BLaER1 (cell line): ENCODE results near the gene MCU.

Source experiments
- H3K27ac ChIP-seq: shearing (Covaris generic); formaldehyde crosslinking; 2 replicates; pipeline ENCODE4 v1.8.1; 2022
- H3K27me3 ChIP-seq: shearing (Covaris generic); formaldehyde crosslinking; 2 replicates; pipeline ENCODE4 v1.8.1; 2022
- H3K36me3 ChIP-seq: shearing (Covaris generic); formaldehyde crosslinking; 2 replicates; pipeline ENCODE4 v1.8.1; 2022
- H3K4me1 ChIP-seq: shearing (Covaris generic); formaldehyde crosslinking; 2 replicates; pipeline ENCODE4 v1.8.1; 2022
- H3K4me2 ChIP-seq: shearing (Covaris generic); formaldehyde crosslinking; 2 replicates; pipeline ENCODE4 v1.8.1; 2022
- H3K4me3 ChIP-seq: shearing (Covaris generic); formaldehyde crosslinking; 2 replicates; pipeline ENCODE4 v1.8.1; 2022
- H3K9ac ChIP-seq: shearing (Covaris generic); formaldehyde crosslinking; 2 replicates; pipeline ENCODE4 v1.8.1; 2022
- H3K9me3 ChIP-seq: shearing (Covaris generic); formaldehyde crosslinking; 2 replicates; pipeline ENCODE4 v1.8.1; 2022
- H4K20me1 ChIP-seq: shearing (Covaris generic); formaldehyde crosslinking; 2 replicates; pipeline ENCODE4 v1.8.1; 2022
- Cebpa-rat ChIP-seq: shearing (Covaris generic); IDR thresholded peaks from 2 replicates; pipeline ENCODE4 v1.8.1; 2022

MCU gene

DNA sequence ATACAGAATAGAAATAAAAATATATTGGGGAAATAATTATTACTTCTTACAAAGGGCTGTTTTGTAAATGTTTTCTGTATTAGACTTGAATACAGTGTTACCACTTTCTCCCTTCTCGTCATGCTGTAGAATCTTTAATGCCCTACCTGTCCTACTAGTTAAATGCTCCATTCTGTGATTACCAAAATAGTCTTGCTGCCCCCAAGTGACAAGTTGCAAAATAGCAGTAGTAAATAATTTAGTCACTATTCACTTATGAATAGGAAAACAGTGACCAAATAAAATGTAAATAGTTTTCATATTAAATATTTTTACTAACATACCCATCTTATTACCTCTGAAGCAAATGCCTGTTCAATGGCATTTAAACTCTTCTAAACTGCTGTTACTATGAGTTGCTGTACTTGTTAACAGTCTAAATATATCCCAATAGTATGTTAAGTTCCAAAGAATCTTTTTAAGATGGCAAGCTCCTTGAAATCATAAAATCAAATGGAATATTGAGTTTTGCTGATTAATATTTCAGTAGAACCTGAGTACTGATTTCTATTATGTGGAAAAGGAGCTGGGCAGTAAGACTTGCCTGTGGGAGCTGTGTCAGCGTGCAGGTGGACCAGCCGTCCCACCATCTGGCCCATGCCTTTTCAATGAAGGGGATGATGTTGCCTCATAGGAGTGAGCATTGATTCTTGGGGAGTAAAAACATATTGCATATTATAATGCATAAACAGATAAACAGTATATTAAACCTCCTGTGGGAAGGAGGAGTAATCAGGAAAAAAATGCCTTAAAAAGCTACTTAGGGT is 183.5 kb downstream of the MCU start:
- Histone ChIP-seq H3K9ac (no peak overlapping the region), H3K4me3 (no peak overlapping the region), H3K36me3 (peaks cover 52% of the 10 kb centered on the region), H3K9me3 (peaks cover 21% of the 10 kb centered on the region), H3K4me1 (no peaks in the 10 kb centered on the region), H4K20me1 (no peaks in the 10 kb centered on the region), H3K27ac (no peak overlapping the region), H3K27me3 (no peaks in the 10 kb centered on the region), H3K4me2 (no peak overlapping the region)
- no peak for TF ChIP-seq Cebpa-rat

DNA sequence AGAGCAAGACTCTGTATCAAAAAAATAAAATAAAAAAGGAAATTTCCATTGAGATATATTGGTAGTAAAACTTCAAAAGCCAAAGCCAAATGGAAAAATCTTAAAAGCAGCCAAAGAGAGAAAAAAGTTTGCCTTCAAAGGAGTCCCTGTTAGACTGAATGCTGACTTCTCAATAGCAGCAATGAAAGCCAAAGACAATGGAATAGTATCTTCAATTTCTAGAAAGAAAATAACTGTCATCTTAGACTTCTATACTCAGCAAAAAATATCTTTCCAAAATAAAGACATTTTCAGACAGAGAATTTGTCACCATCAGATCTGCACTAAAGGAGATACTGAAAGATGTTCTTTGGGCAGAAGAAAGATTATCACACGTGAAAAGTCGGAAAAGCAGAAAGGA is 187.3 kb downstream of the MCU start:
- no peaks in the 10 kb centered on the region for H3K27me3 ChIP-seq
- no peak for TF ChIP-seq Cebpa-rat
- no peak overlapping the region for H3K4me2 ChIP-seq
- no peak overlapping the region for H3K9ac ChIP-seq
- H3K4me1 ChIP-seq: peaks cover 2% of the 10 kb centered on the region; the same call in 1 of the 2 replicates
- no peak overlapping the region for H3K27ac ChIP-seq
- H3K9me3 ChIP-seq: peaks cover 50% of the 10 kb centered on the region
- no peak overlapping the region for H3K4me3 ChIP-seq
- H4K20me1 ChIP-seq: no peaks in the 10 kb centered on the region
- peaks cover 52% of the 10 kb centered on the region for H3K36me3 ChIP-seq

DNA sequence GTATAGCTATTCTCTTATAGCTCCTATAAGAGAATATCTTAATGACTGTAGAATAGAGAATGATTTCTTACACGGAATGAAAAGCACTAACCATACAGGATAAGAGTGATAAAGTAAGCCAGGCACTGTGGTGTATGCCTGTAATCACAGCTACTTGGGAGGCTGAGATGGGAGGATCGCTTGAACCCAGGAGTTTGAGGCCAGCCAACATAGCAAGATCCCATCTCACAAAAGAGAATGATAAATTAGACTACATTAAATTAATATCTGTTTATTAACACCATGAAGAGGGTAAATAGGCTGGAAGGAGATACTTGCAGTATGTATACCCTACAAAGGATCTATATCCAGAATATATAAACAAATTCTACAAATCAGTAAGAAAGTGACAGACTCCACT is 189.3 kb downstream of the MCU start:
- H3K4me3 ChIP-seq: no peak overlapping the region
- no peaks in the 10 kb centered on the region for H3K27me3 ChIP-seq
- no peak overlapping the region for H3K9ac ChIP-seq
- H3K27ac ChIP-seq: no peak overlapping the region
- H3K4me1 ChIP-seq: peaks cover 23% of the 10 kb centered on the region
- H3K4me2 ChIP-seq: no peak overlapping the region
- no peaks in the 10 kb centered on the region for H4K20me1 ChIP-seq
- TF ChIP-seq Cebpa-rat: no peak
- peaks cover 65% of the 10 kb centered on the region for H3K36me3 ChIP-seq
- peaks cover 58% of the 10 kb centered on the region for H3K9me3 ChIP-seq

DNA sequence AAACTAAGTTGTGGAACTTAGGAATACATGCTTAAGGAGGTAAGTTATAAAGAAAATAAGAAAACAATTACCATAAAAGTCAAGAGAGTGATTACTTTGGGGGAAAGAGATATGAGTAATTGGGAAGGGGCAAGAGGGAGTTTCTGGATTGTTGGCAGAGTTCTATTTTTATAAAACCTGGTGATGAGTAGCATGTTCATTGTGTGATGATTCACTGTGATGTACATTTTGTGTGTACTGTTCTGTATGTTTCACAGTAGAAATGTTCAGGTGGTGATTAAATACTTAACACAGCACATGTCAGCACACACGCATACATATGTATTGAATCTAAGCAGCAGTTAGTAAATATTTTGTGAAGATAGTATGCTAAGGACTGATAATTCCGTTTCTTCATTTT is 191.9 kb downstream of the MCU start:
- no peak overlapping the region for H3K27ac ChIP-seq
- peaks cover 48% of the 10 kb centered on the region for H3K4me1 ChIP-seq
- peaks cover 46% of the 10 kb centered on the region for H3K36me3 ChIP-seq
- H3K4me3 ChIP-seq: no peak overlapping the region
- no peaks in the 10 kb centered on the region for H4K20me1 ChIP-seq
- no peak overlapping the region for H3K4me2 ChIP-seq
- TF ChIP-seq Cebpa-rat: no peak
- H3K9me3 ChIP-seq: peaks cover 52% of the 10 kb centered on the region
- H3K27me3 ChIP-seq: no peaks in the 10 kb centered on the region
- H3K9ac ChIP-seq: no peak overlapping the region

DNA sequence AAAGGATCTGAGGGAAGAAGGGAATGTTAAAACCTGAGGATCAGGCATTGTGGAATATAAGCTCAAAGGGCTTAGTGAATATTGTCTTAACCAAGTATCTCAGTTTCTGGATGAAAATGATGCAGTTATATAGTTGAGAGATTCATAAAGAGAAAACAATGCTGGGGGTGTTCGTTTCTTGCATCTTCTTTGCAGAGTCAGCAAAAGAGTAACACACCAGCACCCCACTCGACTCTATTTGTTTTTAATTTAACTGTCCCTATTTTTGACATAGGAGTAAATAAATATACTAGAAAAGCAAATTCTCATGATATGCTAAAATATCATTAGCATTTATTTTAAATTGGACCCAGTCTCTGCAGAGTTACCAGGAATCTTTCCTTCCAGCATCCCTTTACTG is 194.0 kb downstream of the MCU start:
- Histone ChIP-seq H4K20me1 (no peaks in the 10 kb centered on the region), H3K4me3 (no peak overlapping the region), H3K27ac (peak overlapping the region; percentile 90), H3K4me2 (peak overlapping the region; percentile 87), H3K9ac (peak overlapping the region; percentile 71; the same call in 1 of the 2 replicates), H3K36me3 (peaks cover 35% of the 10 kb centered on the region), H3K4me1 (peaks cover 49% of the 10 kb centered on the region), H3K9me3 (peaks cover 44% of the 10 kb centered on the region), H3K27me3 (no peaks in the 10 kb centered on the region)
- TF ChIP-seq Cebpa-rat: no peak

DNA sequence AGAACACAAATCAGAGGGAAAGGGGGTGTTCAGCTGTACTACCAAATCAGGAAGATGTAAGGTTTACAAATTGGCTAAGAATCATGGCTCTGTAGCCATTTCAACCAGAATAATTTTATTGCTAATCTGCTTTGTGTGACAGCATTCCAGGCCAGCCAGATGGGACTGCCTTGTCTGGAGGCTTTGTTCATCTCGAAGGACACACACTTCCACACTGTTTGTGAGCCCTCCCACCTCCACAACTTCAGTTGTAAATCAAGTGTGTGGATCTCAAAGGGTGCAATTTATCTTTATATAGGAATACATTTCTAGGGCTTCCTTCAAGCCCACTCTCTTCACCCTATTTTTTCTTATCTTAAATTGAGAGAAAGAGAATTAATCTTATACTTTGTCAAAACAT is 194.7 kb downstream of the MCU start:
- H3K4me2 ChIP-seq: peak overlapping the region; percentile 87
- no peaks in the 10 kb centered on the region for H4K20me1 ChIP-seq
- H3K27ac ChIP-seq: peak overlapping the region; percentile 90
- TF ChIP-seq Cebpa-rat: no peak
- H3K4me1 ChIP-seq: peaks cover 49% of the 10 kb centered on the region
- H3K36me3 ChIP-seq: peaks cover 35% of the 10 kb centered on the region
- H3K9ac ChIP-seq: peak overlapping the region; percentile 71
- H3K4me3 ChIP-seq: peak overlapping the region; percentile 59
- H3K9me3 ChIP-seq: peaks cover 38% of the 10 kb centered on the region
- no peaks in the 10 kb centered on the region for H3K27me3 ChIP-seq

DNA sequence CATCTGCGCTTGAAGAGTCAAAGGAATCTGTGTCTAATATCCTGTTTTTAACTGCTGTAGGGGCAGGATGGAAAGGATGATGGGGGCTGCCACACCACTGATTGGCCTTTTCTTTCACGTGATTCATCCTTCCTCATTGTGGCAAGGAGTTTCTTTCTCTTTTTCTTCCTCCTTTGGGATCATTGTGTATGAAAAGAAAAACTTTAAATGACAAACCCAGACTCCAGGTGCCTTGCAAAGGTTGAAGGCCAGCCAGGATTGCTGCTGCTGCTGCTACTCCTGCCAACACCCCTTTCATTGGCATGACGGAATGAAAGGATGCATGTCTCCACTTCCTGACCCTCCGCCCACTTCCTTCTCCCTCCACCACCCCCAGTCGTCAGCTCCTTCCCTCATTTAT is 195.1 kb downstream of the MCU start:
- peaks cover 49% of the 10 kb centered on the region for H3K4me1 ChIP-seq
- H3K36me3 ChIP-seq: peaks cover 35% of the 10 kb centered on the region
- H3K9ac ChIP-seq: peak overlapping the region; percentile 71
- H3K27ac ChIP-seq: peak overlapping the region; percentile 90
- no peaks in the 10 kb centered on the region for H4K20me1 ChIP-seq
- peak overlapping the region; percentile 59 for H3K4me3 ChIP-seq
- peaks cover 34% of the 10 kb centered on the region for H3K9me3 ChIP-seq
- H3K27me3 ChIP-seq: no peaks in the 10 kb centered on the region
- TF ChIP-seq Cebpa-rat: no peak
- H3K4me2 ChIP-seq: peak overlapping the region; percentile 87

DNA sequence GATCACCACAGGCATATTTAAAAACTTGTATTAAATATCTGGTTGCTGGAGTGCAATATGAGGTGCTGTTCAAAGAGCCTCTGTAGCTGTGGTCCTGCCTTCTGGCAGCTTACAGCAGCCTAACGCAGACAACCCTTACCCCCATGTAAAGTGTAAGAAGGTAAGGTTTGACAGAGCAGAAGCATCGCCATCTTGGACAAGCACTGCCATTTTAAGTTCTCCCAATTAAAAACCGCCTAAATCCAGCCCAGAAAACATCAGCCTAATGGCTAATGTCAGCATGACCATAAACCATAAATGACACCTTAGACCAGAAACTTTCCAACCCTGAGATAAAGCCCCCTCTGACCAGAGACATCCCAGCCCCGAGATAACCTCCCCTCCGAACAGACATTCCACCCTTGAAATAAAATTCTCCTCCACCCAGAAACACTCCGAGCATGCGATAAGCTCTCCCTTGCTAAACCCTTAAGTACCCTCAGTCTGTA is 196.3 kb downstream of the MCU start:
- H3K27me3 ChIP-seq: no peaks in the 10 kb centered on the region
- peaks cover 22% of the 10 kb centered on the region for H3K9me3 ChIP-seq
- peak overlapping the region; percentile 71; the same call in 1 of the 2 replicates for H3K9ac ChIP-seq
- peak overlapping the region; percentile 87 for H3K4me2 ChIP-seq
- peaks cover 49% of the 10 kb centered on the region for H3K4me1 ChIP-seq
- no peaks in the 10 kb centered on the region for H4K20me1 ChIP-seq
- peak overlapping the region; percentile 59; the same call in 1 of the 2 replicates for H3K4me3 ChIP-seq
- H3K36me3 ChIP-seq: peaks cover 29% of the 10 kb centered on the region
- TF ChIP-seq Cebpa-rat: no peak
- peak overlapping the region; percentile 90 for H3K27ac ChIP-seq

DNA sequence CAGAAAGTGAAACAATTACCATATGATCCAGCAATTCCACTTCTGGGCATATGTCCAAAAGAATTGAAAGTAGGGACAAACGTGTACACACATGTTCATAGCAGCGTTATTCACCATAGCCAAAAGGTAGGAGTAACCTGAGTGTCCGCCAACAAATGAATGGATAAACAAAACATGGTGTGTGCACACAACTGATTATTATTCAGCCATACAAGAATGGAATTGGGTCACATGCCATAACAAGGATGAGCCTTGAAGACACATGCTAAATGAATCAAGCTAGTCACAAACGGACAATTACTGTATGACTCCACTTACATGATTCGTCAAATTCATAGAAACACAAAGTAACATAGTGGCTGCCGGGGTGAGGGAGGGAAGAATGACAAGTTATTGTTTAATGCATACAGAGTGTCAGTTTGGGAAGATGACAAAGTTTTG is 197.5 kb downstream of the MCU start:
- Histone ChIP-seq H3K36me3 (peaks cover 19% of the 10 kb centered on the region), H4K20me1 (no peaks in the 10 kb centered on the region), H3K9me3 (peaks cover 19% of the 10 kb centered on the region; the same call in 1 of the 2 replicates), H3K4me1 (peaks cover 45% of the 10 kb centered on the region), H3K4me2 (no peak overlapping the region), H3K27ac (no peak overlapping the region), H3K27me3 (no peaks in the 10 kb centered on the region), H3K4me3 (no peak overlapping the region), H3K9ac (no peak overlapping the region)
- TF ChIP-seq Cebpa-rat: no peak

DNA sequence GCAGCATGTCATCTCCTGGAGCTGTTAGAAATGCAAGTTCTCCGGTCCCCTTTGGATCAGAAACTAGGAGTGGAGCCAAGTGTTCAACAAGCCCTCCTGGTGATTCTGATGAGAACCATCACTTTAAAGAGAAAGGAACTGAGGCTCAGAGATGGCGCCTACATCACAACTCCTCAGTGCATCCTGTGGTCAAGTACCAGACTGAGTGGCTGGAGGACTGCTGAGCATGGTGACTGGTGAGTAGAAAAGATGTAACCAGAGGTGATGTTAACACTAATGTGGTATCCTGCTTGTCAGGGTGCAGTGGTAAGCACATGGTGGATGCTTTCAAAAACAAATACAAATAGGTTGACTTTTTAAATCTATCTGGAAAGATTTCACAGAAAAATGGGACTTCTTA is 198.1 kb downstream of the MCU start:
- Histone ChIP-seq H3K27me3 (no peaks in the 10 kb centered on the region), H3K27ac (no peak overlapping the region), H3K9ac (no peak overlapping the region), H3K36me3 (peaks cover 13% of the 10 kb centered on the region), H3K9me3 (peaks cover 17% of the 10 kb centered on the region; the same call in 1 of the 2 replicates), H3K4me2 (no peak overlapping the region), H3K4me1 (peaks cover 38% of the 10 kb centered on the region), H3K4me3 (no peak overlapping the region), H4K20me1 (no peaks in the 10 kb centered on the region)
- TF ChIP-seq Cebpa-rat: no peak
